Suprapubic skin (tissue), 4 donors: ENCODE results near the gene CD47.

Experiments
- POLR2A ChIP-seq, 2 donors: fragments of 450-650 bp; IDR thresholded peaks; one replicate each; pipeline ENCODE4 v1.6.1; 2017; ENCODE audit warnings: antibody characterized with exemption in 2 of 2, mild to moderate bottlenecking in 2 of 2, moderate library complexity in 2 of 2
- POLR2AphosphoS5 ChIP-seq, 3 donors: sonication (generic); formaldehyde crosslinking; IDR thresholded peaks; one replicate each; pipeline ENCODE4 v1.6.1; 2017; ENCODE audit warnings: antibody characterized with exemption in 3 of 3
- TF ChIP-seq, protein P1 (sequence below), 2 donors: fragments of 200-600 bp in 1 of 2; fragments of 450-650 bp in 1 of 2; sonication (generic) in 1 of 2; IDR thresholded peaks; one replicate each; pipeline ENCODE4 v1.5.1; 2016 to 2019; ENCODE audit warnings: antibody characterized with exemption in 2 of 2, mild to moderate bottlenecking in 1 of 2, moderate library complexity in 1 of 2

DNA sequence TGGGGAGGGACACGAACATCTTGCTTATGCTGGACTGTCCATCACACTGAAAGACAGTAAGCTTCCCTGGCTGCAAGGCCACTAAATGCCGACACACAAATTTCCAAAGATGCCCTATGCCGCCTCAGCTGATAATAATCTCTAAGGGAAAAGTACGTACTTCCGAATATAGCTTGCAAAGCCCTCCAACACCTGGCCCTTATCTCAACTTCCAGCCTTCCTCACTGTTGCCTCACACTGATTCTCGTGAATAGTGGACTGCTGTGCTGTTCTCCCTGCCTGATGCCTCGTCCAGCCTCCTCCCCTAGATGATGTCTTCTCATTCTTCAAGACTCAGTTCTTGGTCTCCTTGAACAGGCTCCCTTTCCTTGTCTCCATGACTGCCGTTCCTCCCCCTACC, 72.3 kb downstream of the CD47 start:
- TF ChIP-seq, protein P1, sequence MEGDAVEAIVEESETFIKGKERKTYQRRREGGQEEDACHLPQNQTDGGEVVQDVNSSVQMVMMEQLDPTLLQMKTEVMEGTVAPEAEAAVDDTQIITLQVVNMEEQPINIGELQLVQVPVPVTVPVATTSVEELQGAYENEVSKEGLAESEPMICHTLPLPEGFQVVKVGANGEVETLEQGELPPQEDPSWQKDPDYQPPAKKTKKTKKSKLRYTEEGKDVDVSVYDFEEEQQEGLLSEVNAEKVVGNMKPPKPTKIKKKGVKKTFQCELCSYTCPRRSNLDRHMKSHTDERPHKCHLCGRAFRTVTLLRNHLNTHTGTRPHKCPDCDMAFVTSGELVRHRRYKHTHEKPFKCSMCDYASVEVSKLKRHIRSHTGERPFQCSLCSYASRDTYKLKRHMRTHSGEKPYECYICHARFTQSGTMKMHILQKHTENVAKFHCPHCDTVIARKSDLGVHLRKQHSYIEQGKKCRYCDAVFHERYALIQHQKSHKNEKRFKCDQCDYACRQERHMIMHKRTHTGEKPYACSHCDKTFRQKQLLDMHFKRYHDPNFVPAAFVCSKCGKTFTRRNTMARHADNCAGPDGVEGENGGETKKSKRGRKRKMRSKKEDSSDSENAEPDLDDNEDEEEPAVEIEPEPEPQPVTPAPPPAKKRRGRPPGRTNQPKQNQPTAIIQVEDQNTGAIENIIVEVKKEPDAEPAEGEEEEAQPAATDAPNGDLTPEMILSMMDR (IDR thresholded peaks at IDR 0.05) = no peak
- TF ChIP-seq POLR2AphosphoS5 (IDR thresholded peaks at IDR 0.05) (no peak), POLR2A (IDR thresholded peaks at IDR 0.05) (no peak)
